SU-DHL-6 (cell line): ENCODE results near the gene RIMKLA.

ENCODE experiments used
- H2AFZ ChIP-seq: fragments of 200-600 bp; sonication (generic); 2 replicates; pipeline ENCODE4 v1.6.1; 2014; ENCODE audit warnings: low read depth, mild to moderate bottlenecking, moderate library complexity, mixed read lengths, antibody characterized with exemption, low read length; ENCODE audit not compliant: severe bottlenecking
- H3F3A ChIP-seq: fragments of 200-600 bp; shearing (Covaris generic); 2 replicates; pipeline ENCODE4 v1.6.0; 2016; ENCODE audit warnings: antibody characterized with exemption, mild to moderate bottlenecking; ENCODE audit not compliant: insufficient read depth
- H3K27ac ChIP-seq: fragments of 200-600 bp; sonication (generic); 2 replicates; pipeline ENCODE4 v1.5.1; 2016; ENCODE audit warnings: low read depth, mild to moderate bottlenecking, low read length, moderate library complexity, mixed read lengths
- H3K27me3 ChIP-seq: fragments of 200-600 bp; sonication (generic), shearing (Covaris generic); 2 replicates; pipeline ENCODE4 v1.6.0; 2014; ENCODE audit warnings: mild to moderate bottlenecking, low read length
- H3K36me3 ChIP-seq: fragments of 200-600 bp; sonication (generic); 2 replicates; pipeline ENCODE4 v1.6.1; 2014; ENCODE audit warnings: mild to moderate bottlenecking, low read length, mixed read lengths
- H3K4me2 ChIP-seq: fragments of 300-600, 200-600 bp; shearing (Covaris generic), sonication (generic); 2 replicates; pipeline ENCODE4 v1.6.0; 2014; ENCODE audit warnings: low read length, low read depth, mild to moderate bottlenecking; ENCODE audit not compliant: poor library complexity, severe bottlenecking
- H3K4me3 ChIP-seq: fragments of 200-600 bp; sonication (generic); 2 replicates; pipeline ENCODE4 v1.5.1; 2014; ENCODE audit warnings: antibody characterized with exemption, low read length, mild to moderate bottlenecking, mixed read lengths; ENCODE audit not compliant: insufficient read depth, poor library complexity, severe bottlenecking
- H3K79me2 ChIP-seq: fragments of 200-600 bp; sonication (generic); 2 replicates; pipeline ENCODE4 v1.6.1; 2014; ENCODE audit warnings: mild to moderate bottlenecking, low read length, moderate library complexity; ENCODE audit not compliant: insufficient read depth
- H3K9ac ChIP-seq: fragments of 200-600 bp; sonication (generic); 2 replicates; pipeline ENCODE4 v1.7.0; 2014; ENCODE audit warnings: mild to moderate bottlenecking, low read length
- H3K9me2 ChIP-seq: fragments of 200-600 bp; sonication (generic); replicated peaks from 2 replicates; pipeline ENCODE4 v1.6.1; 2014; ENCODE audit warnings: low read length; ENCODE audit not compliant: insufficient read depth
- H3K9me3 ChIP-seq: fragments of 200-600 bp; sonication (generic); 2 replicates; pipeline ENCODE4 v1.6.1; 2014; ENCODE audit warnings: low read length, mixed read lengths; ENCODE audit not compliant: insufficient read depth
- H4K20me1 ChIP-seq: fragments of 200-600 bp; sonication (generic); 2 replicates; pipeline ENCODE4 v1.6.1; 2014; ENCODE audit warnings: low read depth, mild to moderate bottlenecking, antibody characterized with exemption, low read length, moderate library complexity, mixed read lengths
- EZH2phosphoT487 ChIP-seq: fragments of 200-600 bp; sonication (generic), shearing (Covaris generic); conservative IDR thresholded peaks from 2 replicates; pipeline ENCODE4 v1.6.1; 2018; ENCODE audit warnings: mild to moderate bottlenecking, antibody characterized with exemption, low read length, moderate library complexity, mixed read lengths
- TF ChIP-seq, protein P1 (sequence below): fragments of 200-600 bp; sonication (generic); IDR thresholded peaks from one replicate; pipeline ENCODE4 v1.5.1; 2017; ENCODE audit warnings: antibody characterized with exemption, mild to moderate bottlenecking, low read length, moderate library complexity; ENCODE audit not compliant: insufficient read depth, poor library complexity, severe bottlenecking

RIMKLA gene

DNA sequence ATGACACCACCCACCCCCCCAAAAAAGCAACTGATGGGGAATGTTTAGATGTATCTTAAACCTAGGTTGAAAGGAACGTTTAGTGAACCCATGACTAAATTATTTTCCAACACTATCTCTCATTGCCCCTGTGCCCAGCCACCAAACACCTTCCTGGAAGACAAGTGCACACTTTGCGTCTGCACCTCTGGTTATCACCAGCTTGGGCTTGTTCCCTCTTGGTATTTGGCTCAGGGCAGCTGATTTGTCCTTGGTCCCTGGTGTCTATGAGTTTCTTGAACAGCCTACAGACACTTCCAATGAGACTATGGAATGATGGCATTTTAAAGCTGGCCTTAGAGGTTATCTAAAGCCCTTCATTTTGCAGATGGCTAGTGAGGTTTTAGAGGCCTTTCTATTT lies 15.5 kb upstream of the RIMKLA start:
- Histone ChIP-seq H3K36me3 (no peaks in the 10 kb centered on the region), H3K79me2 (no peaks in the 10 kb centered on the region), H3K9me3 (no peaks in the 10 kb centered on the region), H2AFZ (no peak overlapping the region), H3K4me2 (no peak overlapping the region), H4K20me1 (no peaks in the 10 kb centered on the region), H3K27ac (no peak overlapping the region), H3K9me2 (no peaks in the 10 kb centered on the region), H3F3A (no peaks in the 10 kb centered on the region), H3K27me3 (no peaks in the 10 kb centered on the region), H3K4me3 (no peak overlapping the region), H3K9ac (no peak overlapping the region)
- TF ChIP-seq, protein P1, sequence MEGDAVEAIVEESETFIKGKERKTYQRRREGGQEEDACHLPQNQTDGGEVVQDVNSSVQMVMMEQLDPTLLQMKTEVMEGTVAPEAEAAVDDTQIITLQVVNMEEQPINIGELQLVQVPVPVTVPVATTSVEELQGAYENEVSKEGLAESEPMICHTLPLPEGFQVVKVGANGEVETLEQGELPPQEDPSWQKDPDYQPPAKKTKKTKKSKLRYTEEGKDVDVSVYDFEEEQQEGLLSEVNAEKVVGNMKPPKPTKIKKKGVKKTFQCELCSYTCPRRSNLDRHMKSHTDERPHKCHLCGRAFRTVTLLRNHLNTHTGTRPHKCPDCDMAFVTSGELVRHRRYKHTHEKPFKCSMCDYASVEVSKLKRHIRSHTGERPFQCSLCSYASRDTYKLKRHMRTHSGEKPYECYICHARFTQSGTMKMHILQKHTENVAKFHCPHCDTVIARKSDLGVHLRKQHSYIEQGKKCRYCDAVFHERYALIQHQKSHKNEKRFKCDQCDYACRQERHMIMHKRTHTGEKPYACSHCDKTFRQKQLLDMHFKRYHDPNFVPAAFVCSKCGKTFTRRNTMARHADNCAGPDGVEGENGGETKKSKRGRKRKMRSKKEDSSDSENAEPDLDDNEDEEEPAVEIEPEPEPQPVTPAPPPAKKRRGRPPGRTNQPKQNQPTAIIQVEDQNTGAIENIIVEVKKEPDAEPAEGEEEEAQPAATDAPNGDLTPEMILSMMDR, result no peak
- no peak for TF ChIP-seq EZH2phosphoT487

DNA sequence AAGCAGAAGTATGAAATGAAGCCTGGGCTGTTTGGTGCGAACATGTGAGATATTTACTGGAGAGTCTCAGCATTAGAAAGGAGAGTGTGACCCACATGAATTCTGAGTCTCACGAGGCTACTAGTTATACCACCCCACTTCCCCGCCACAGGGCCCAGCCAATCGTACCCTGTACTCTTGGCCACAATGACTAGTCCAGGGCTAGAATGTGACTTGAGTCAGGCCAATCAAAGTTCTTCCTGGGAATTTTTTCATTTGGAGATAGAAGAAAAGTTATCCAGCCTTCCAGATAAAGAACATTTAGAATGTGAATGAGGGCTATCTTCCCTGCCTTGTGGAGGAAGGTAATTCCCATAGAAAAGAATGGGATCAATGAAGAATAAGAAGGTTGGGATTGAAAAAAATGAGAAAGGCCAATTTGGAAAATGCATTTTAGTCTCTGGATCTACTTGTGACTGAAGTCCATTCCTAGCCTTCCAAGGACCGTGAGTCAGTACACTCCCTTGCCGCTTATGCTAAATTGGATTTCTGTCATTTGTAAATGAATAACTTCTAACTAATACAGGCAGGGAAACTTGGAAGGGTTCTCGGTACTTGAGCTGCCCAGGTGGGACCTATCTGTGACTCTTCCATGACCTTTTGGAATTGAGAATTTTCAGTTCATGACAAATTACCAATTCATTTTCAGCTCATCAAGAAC lies 12.3 kb upstream of the RIMKLA start:
- H3K36me3 ChIP-seq, result no peaks in the 10 kb centered on the region

DNA sequence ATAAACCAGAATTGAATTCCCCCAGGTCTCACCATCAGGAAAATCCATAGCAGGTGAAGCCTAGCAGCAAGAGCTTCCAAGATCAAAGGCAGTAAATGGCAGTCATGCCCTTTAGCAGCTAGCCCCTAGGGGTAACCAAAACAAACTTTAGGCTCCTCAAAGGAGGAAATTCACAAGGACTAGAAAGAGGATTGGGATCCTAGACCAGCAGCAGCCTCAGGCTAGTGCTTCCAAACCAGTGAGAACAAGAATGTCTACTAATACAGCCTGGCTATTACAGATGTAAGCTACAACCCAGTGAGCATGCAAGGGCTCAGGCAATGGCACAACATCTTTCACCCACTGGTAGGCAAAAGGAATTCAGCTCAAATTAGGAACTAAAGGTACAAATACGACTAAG lies 11.1 kb upstream of the RIMKLA start:
- H3K9ac ChIP-seq, result no peak overlapping the region
- H4K20me1 ChIP-seq, result no peaks in the 10 kb centered on the region
- no peaks in the 10 kb centered on the region for H3K36me3 ChIP-seq

More for the DNA sequence above, 12.3 kb upstream of the RIMKLA start:
- Histone ChIP-seq H3F3A (no peaks in the 10 kb centered on the region), H3K4me3 (no peak overlapping the region), H3K79me2 (no peaks in the 10 kb centered on the region), H3K27ac (no peak overlapping the region), H2AFZ (no peak overlapping the region), H3K4me2 (no peak overlapping the region), H4K20me1 (no peaks in the 10 kb centered on the region), H3K9ac (no peak overlapping the region), H3K9me3 (no peaks in the 10 kb centered on the region), H3K9me2 (no peaks in the 10 kb centered on the region), H3K27me3 (no peaks in the 10 kb centered on the region)
- TF ChIP-seq, protein P1, result no peak
- no peak for TF ChIP-seq EZH2phosphoT487

More for the DNA sequence above, 11.1 kb upstream of the RIMKLA start:
- Histone ChIP-seq H3K27me3 (no peaks in the 10 kb centered on the region), H3K9me3 (no peaks in the 10 kb centered on the region), H3K4me2 (no peak overlapping the region), H3K9me2 (no peaks in the 10 kb centered on the region), H3K4me3 (no peak overlapping the region), H2AFZ (no peak overlapping the region), H3F3A (no peaks in the 10 kb centered on the region), H3K27ac (no peak overlapping the region), H3K79me2 (no peaks in the 10 kb centered on the region)
- TF ChIP-seq EZH2phosphoT487, result no peak
- TF ChIP-seq, protein P1, result no peak
